GM15510 (cell line): ENCODE measurements around the gene RALGAPA2.

ENCODE experiments used
- POLR2A ChIP-seq: IDR thresholded peaks from 3 replicates; pipeline ENCODE4 v1.6.1; 2011; ENCODE audit warnings: borderline replicate concordance; ENCODE audit not compliant: insufficient read length; ENCODE audit errors: extremely low read depth

The RALGAPA2 gene

DNA sequence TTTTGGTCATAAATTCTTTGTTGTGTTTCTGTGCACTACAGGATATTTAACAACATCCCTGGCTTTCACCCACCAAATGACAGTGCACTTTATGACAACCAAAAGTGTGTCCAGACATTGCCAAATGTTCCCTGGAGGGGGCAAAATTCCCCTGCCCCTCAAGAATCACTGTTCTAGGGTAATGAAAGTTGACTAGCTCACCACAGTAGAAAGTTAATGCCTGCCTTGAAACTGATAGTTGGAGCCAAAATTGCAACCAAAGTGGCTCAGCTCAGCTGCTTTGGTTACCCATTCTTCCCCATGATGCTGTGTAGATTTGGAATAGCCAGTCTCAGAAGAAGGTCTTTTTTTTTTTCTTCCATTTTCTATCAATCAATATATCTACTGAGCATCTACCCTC is 150.6 kb downstream of the RALGAPA2 start:
- no peak for TF ChIP-seq POLR2A

DNA sequence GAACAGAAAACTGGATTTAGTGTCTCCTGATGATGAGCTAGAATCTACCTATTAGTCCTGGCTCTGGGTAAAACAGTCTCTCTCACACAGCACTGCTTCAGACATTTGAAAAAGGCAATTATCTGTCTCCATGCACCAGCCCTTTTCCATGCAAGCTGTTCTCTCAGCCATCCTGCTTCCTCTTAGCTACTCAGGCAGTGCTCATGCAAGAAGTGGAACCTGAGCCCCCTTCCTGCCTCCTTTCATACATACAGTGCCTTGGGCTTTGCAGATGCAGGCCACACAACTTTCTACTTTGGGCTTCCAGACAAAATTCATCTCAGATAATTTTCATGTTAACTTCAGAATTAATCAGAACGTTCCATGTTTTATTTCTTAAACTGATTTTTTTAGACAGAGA is 151.3 kb downstream of the RALGAPA2 start:
- TF ChIP-seq POLR2A = no peak

DNA sequence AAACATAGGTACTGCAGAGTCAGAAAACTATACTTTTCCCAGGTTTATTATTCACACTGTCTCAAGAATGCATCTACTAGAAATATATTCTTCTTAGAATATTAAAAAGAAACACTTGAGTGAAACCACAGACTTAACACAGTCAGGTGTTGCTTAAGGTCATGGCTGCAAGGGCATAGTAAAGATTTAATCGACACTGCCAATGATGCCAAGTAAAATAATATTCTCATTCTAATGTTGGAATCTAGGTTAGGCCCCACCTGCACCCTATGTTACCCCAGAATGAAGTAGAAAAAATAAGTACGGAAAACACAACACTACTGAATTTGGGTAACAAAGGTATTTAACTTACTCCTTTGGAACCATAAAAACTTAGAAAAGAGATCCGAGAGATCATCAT is 155.0 kb downstream of the RALGAPA2 start:
- no peak for TF ChIP-seq POLR2A

DNA sequence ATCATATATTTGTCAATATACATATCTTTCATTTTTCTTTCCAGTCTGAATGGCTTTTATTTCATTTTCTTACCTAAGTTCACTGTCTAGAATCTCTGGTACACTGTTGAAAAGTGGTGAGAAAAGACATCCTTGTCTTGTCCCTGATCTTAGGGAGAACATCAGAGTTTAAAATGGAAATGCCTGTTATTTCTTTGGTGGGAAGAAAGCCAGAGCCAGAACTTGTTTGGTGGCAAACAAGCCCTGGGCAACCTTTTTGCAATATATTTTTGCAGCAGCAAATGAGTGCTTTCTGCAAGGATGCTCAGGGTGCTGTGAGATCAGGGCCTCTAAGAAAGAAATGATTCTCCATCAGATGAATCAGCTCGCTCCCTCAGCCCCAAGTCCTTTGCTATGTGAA is 156.6 kb downstream of the RALGAPA2 start:
- no peak for TF ChIP-seq POLR2A

DNA sequence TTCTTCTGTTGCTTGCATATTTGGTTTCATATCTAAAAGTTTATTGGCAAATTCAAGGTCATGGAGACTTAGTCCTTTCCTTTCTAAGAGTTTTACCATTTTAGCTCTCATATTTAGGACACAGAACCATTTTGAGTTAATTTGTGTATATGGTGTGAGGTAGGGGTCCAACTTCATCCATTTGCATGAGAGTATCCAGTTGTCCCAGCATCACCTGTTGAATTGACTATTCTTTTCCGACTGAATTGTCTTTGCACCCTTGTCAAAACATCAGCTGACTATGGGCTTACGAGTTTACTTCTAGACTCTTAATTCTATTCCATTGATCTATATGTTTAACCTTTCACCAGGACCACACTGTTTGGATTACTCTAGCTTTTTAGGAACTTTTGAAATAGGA is 157.5 kb downstream of the RALGAPA2 start:
- no peak for TF ChIP-seq POLR2A

DNA sequence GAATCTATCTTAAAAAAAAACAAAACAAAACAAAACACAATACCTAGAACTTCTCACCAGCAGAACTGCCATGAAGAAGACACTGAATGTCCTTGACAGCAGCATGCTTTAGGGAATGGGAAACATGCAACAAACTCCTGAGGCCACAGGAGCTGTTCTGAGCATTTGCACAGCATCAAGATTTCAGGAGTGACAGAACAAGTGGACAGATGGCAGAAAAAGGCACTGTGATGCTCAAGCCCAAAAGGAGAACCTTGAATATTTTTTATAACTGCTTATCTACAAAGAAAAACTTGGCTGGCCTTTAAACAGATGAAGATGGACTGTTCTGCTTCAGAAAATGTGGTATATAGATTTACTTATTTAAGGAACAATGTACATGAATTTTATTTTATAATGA is 158.9 kb downstream of the RALGAPA2 start:
- TF ChIP-seq POLR2A = no peak

DNA sequence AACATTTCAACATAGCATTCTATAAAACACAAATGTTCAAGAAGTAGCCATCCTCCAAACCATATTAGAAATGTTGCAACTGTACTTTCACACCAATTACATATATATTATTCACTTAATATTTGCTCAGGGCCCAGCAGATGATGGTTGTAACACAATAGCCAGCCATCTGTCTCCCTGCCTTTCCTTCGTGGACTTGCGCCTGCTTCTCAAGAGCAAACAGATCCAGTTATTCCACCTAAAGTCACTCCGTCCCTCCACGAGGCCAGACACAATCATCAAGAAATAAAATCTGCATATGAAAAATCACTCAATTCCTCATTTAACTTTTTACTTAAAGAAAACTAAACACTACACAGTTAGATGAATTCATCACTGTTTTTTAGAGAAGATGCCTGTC is 160.4 kb downstream of the RALGAPA2 start:
- no peak for TF ChIP-seq POLR2A

DNA sequence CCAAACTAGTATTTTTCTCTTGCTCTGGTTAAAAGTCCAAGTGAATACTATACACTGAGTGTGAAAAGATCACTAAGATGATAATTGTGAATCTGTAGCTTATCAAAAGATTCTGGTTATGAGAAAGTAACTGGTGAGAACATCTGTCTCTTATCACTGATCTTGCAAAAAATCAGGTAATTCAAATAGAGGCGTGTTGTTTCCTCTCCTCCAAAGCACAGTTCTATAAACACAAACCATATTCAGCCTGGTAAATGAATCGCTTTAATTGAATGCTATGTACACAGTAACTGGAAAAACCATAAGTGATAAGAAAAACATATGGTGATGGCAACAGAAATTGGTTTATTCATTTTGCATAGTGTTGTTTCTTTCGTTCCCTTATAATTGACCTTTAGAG is 161.0 kb downstream of the RALGAPA2 start:
- TF ChIP-seq POLR2A = no peak

DNA sequence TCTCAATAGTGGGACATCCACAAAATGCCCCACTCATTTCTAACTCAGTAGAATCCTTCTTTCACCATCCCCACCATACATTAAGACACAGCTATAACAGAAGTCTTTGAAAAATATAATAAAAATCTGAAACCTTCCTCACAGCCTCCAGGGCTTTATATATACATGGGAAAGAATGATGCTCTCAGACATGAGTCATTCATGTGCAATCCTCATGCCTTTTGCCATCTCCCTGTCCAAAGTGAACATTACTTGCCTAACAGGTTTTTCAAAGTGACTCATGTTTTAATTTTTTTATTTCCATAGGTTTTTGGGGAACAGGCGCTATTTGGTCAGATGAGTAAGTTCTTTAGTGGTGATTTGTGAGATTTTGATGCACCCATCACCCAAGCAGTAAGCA is 162.7 kb downstream of the RALGAPA2 start:
- no peak for TF ChIP-seq POLR2A

DNA sequence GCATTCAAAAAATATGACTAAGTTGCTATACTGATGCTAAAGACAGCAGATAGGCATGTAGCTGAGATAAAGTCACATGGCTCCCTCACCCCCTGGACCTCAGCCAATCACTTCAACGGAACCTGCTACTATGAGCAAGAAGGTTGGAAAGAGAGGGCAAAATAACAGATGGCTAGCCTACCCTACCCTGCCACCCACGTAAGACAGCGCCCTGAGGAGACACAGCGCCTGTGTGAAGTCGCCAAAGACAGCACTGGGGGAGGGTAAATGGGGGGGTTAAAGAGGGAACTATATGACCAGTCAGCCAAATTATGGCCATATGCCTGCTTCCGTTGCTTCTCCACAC is 163.2 kb downstream of the RALGAPA2 start:
- TF ChIP-seq POLR2A = no peak

DNA sequence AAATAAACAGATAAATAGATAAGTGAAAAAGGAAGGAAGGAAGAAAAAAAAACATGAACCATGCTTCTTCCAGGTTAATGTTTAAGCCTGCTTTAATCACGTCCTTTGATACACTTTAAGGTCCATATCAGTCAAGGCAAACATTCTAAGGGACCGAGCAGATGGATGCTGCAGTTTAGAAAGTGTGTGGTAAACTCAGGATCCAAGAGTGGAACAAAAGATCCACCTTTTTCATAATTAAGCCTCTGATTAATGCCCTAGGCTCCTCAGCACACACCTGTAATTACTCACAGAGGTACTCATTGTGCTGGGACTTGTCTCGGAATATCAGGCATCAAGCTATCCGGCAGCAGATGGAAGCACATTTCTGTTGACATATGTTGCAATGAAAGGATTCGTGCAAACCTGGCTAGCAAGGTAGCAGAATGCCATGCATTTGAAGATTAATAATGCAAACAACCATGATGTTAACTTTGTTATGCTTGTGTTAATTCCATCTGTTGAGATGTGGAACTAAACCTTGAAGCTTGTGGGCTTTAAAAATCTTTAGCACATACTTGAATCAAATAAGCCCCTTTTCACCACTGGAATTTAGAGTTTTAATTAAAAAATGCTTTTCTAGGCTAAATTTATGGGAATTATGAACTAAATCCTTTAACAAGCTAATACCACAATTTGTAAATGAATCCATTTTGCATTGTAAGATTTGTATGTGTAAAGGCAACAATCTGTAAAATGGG is 163.7 kb downstream of the RALGAPA2 start:
- no peak for TF ChIP-seq POLR2A

DNA sequence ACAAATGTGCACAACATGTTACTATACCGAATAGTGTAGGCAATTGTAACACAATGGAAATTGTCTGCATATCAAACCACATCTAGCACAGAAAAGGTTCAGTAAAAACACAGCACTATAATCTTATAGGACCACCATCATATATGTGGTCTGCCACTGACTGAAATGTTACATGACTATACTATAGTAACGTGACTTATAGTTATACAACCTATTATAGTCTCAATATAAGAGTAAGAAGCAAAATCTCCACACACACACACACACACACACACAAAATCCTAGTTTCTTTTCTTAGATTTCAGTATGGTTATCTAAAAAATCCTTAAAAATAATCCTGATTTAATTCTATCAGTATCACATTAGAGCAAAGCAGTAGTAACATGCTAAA is 164.6 kb downstream of the RALGAPA2 start:
- TF ChIP-seq POLR2A = no peak

DNA sequence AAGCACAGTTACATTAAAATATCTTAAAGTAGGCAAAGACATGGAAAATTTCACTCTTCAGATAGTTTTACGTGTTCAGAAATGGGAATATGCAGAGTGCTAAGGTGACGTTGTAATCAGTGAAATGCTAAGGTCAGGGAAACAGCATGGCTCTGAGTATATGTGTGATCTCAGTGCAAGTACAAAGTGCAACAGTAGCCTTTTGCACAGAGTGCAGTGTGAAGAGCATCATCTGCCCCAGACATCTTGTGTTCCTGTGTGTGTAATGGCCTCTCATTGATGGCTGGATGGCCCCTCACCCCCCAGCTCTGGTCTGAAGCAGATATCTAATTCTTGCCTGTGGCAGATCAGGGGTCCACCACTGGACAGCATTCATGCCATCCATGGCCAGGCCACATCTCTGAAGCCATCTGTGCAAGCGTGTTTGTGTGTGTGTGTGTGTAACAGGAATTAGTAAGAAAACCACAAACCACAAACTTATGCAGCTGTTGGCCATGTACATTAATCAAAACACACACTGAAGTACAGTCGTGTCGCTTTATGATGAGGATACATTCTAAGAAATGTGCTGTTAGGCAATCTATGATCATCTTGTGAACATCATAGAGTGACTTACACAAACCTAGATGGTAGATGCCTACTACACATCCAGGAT is 165.1 kb downstream of the RALGAPA2 start:
- no peak for TF ChIP-seq POLR2A

DNA sequence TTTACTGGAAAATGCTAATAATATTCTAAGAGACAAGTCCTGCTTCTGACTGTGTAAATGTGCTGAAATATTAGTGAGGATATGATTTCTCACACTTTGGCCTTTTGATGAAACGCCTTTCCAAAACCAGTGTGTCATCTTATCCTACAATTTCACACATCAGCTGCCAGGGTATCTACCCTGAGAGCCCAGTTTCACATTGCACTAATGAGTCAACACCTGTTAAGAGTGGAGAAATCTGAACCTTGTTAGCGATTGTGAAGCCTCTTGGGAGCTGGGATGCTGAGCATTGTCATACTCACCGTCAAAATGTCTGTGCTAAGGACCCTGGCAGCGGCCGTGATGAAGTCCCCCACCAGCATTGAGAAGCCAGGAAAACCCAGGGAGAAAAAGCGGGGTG is 166.0 kb downstream of the RALGAPA2 start:
- TF ChIP-seq POLR2A = no peak

DNA sequence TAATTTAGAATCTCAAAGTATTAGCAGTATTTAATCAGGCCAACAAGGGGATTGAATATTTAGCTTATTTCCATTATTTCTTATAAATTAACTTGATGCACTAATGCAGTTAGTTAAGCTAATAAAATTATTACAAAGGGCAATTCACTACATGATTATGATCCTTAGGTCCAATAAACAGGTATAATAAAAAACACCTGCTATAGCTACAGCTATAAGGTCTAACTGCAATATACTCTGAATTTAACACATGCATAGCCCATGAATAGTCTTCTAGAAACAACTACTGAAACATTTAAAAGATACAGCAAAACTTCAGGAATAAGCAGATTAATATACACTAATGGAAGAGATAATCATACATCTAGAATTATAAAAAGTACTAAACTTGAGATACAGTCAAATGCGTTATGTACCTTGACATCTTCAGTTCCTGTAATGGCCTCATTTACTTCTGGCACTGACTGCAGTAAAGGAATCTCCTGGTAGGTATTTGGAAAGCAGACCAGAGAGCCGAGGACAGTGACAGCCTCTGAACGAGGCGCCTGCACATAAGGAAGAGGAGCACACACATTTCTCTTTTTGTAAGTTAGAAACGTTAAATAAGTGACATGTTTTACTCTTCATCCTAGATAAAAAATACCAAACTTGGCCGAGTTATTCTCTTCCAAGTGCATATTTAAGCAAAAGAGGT is 176.1 kb downstream of the RALGAPA2 start:
- no peak for TF ChIP-seq POLR2A

DNA sequence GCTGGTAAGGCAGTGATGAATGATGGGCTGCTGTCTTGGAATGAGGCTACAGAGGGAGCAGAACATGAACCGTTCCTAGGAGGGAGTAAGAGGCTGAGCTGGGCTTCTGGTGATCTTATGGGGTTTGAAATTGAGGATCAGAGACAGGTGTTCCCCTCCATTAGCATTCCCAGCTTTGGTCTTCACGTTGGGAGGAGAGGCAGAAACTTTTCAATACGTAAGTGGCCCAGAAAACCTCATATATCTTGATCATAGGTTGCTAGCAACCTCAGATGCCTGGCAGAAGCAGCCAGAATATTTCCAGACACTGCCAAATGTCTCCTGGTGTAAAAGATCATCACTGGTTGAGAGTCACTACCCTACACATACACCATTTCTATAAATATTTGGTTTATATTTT is 177.4 kb downstream of the RALGAPA2 start:
- TF ChIP-seq POLR2A = no peak
